ENCODE measurements around the gene WNT2B.
"Not testable (repeated sequence)": the region's sequence is repeated elsewhere in the genome, so short reads cannot be mapped to it uniquely, and the experiment has no call there.

Gene WNT2B

DNA sequence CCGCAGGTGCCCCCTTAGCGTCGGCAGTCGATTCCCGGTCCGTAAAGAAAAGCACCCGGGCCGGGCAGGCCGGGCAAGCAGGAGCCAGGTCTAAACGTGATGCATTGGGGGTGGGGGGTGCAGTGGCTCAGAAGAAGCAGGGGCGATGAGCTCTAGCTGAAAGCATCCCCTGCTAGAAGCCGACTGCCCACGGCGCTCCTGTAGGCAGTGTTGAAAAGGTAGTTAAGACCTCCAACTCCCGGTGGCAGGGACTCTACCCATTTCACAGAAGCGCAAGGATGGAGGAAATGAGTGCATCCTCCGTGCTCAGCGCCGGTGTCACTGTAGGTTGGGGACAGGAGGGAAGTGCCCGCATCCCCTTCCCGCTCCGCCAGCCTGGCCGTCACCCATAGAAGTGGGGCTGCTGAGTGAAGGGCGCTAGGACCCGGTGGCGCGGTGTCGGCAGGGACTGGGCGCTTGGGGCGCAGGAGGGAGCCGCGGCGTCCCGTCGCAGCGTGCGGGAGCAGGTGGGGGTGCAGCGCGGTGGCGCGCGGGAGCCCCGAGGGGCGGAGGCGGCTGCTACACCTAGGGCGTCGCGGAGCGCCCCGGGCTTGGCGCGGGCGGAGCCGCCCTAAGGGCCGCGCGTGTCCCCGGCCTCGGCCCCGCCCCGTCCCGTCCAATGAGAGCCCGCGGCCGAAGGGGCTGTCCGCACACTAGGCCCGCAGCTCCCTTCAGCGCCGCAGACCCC is at the start of gene WNT2B:
Gene WNT2B, plus strand, starts transcription at position 688 of the 727 bp plus-strand sequence. CDS start 298 bp downstream, outside the sequence.
- no peak for DNase-seq

DNA sequence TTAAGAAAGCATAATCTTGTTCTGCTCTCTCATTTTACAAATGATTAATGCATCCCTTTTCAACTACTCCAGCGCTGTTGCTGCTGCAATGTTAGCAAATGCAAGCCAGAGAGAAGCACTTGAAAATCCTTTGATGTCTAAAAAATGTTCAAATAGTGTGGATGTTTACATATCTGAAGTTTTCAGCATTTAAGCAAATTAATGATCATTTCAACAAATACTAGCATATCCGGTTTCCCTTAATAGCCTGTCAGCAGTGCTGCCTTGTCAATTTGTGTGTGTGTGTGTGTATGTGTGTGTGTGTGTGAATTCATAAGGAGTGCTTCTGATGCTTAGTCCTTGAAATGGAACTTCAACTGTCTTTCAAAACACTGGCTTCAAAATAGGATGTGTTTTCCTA is 48.1 kb upstream of the WNT2B start:
- DNase-seq: no peak

DNA sequence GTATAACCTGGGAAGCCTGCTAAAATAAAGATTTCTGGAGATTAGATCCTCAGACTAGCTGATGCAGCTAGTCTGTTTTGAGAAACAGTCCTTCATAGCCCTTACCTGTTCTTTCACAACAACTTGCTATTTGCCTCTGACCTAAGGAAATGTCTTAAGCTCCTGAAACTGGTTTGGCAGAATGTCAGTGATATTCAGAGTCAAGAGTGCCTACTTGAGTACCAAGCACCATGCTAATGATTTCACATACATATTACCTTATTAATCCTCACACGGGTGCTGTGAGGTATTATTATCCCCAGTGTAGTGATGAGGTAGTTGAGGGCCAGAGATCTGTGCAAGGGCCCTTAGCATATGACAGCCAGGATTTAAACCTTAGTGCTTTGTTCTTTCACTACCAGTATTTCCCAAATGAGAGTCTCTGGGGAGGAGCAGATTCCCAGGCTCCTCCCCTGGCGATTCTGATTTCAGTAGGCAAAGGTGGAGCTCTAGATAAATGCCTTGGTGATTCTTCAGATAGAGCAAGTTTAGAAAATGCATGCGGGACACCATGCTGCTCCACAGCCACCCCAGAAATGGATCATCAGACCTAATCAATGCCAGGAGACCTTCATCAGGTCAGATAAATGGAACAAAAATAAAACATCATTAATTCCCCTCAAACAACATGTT is 47.4 kb upstream of the WNT2B start:
- DNase-seq: peak; percentile 89

DNA sequence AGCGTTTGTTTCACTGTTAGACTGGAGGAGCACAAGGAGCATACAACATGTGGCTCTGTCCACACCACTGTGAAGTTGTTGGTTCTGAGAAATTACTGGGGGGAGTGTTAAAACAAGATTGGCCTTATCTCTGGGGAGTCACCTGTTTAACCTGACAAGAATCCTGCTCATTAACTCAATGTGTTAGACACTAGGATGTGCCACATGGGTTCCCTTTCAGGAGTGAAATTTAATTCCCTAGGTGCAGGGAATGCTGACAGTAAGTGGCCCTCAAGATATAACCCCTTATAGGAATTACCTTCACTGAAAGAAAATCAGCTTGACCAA is 45.8 kb upstream of the WNT2B start:
- no peak for DNase-seq

DNA sequence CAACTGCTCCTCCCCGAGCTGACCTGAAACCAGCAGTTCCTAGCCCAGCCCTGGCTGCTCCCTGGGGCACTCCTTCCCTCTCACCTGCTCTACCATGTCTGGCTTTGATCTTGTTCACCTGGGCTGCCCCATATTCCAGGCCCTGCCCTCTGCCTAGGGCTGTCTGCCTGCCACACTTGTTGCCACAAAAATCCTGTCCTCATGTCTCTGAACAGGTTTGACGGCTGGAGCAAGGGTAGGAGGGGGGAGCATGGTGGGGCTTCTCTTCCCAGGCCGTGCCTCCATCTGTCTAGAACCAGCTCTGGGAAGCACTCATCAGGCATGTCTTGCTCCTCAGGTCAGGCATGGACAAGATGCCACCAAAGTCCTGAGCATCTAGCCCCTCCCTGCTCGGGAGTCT is 44.3 kb upstream of the WNT2B start:
- no peak for DNase-seq

DNA sequence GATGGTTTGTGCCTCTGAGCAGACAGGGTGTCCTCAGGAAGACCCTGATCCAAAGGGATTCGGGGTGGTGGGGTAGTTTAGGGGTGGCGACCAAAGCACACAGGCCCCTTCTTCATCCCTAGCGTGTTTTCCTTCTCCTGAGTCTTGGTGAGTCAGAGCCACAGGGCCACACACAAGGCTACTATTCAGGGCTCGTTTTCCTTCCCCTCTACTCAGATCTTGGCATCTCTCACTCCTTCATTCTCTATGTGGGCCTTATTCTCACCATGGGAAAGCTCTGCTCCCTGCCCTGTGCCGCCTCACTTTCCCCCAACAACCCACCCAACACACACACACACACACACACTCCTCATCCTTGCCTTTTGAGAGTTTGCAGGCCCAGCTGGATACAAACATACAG is 43.6 kb upstream of the WNT2B start:
- DNase-seq: no peak

DNA sequence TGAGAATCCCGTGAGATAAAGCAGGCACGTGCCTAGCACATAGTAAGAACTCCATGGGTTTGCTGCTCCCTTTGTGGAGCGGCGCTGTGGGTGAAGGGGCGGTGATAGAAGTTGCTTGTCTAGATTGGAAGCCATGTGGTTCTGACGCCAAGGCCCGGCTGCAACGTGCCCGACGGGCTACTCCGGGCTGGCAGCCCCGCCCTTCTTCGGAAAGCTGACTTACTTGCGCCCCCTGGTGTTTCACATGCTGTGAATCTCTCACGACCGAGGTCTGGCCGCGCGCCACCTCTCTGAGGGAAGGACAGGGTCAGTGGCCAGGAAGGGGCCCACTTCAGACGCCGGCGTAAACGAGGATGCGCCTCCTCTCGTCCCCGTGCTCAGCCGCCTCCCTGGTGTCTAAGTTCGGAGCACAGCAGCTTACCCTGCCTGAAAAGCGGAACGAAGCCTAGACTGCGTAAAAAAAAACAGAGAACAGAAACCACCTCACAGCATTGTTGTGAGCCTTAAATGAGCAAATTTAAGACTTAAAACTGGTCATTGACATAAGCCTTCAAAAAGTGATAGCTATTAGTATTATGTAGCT is 42.6 kb upstream of the WNT2B start:
- peak; percentile 33 for DNase-seq

DNA sequence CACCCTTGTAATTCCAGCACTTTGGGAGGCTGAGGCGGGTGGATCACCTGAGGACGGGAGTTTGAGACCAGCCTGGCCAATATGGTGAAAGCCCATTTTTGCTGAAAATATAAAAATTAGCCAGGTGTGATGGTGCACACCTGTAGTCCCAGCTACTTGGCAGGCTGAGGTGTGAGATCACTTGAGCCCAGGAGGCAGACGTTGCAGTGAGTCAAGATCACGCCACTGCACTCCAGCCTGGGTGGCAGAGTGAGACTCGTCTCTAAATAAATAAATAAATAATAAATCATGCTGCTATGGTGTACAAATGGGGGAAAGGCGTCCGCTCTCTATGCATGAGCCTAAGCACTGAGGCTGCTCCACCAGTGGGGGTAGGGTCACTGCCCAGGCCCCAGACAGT is 38.4 kb upstream of the WNT2B start:
- not testable (repeated sequence) for DNase-seq

DNA sequence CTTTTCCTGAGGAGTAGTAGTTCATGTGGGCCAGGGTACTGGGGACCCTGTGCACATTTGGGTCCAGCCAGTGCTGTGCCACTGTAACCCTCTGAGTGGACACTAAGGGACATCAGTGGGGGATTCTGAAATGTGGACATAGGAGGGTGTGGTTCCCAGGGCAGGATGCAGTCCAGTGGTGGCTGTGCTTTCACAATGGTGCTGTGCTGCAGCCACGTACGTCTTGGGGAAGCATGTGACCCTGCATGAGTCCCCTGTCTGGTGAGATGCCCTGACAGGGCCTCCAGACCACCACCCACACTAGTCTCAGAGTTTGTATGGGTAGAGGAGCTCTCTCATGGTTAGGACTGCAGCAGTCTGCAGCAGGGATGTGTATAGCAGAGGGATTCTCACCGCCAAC is 37.8 kb upstream of the WNT2B start:
- no peak for DNase-seq

DNA sequence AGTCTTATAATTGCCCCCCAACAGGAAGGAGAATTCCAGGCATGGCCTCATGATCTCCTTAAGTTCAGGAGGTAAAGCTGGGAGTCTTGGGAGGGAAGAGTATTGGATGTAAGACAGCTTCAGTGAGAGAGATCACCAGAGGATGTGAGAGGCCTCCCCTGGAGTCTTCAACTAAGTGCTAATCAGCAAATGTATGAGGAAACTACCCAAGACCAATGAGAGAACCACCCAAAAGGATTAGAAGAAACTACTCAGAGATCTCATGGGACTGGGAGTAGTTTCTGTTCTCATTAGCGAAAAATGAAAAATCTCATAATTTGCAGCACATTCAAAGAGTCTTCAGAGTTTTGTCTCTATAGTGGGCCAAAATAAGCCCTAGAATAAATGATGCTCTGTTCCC is 36.6 kb upstream of the WNT2B start:
- no peak for DNase-seq

DNA sequence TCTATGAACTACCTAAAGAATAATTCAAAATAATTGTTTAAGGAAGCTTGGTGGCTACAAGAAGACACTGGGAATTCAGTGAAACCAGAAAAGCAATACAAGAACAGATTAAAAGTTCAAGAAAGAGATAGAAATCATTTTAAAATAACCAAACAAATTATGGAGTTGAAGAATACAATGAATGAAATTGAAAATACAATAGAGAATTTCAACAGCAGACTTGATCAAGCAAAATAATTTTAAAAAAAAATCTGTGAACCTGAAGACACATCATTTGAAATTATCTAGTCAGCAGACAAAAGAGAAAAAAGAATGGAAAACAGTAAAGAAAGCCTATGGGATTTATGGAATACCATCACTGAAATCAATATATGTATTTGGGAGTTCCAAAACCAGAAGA is 31.2 kb upstream of the WNT2B start:
- no peak for DNase-seq

DNA sequence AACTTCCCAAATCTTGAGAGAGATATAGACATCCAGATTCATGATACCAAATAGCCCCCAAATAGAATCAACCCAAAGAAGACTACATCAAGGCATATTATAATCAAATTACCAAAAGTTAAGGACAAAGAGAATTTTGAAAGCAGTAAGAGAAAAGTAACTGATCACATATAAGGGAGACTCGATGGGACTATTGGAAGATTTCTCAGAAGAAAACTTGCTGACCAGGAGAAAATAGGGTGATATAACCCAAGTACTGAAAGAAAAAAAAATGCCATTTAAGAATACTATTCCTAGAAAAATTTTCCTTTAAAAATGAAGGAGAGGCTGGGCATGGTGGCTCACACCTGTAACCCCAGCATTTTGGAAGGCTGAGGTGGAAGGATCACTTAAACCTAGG is 30.5 kb upstream of the WNT2B start:
- no peak for DNase-seq

DNA sequence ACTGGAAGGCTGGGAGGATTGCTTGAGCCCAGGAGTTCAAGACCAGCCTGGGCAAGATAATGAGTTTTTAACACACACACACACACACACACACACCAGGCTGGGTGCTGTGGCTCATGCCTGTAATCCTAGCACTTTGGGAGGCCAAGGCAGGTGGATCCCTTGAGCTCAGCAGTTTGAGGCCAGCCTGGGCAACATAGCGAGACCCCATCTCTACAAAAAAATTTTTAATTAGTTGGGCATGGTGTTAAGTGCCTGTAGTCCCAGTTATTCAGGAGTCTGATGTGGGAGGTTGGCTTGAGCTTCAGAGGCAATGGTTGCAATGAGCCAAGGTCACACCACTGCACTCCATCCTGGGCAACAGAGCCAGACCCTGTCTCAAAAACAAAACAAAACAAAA is 22.7 kb upstream of the WNT2B start:
- not testable (repeated sequence) for DNase-seq

DNA sequence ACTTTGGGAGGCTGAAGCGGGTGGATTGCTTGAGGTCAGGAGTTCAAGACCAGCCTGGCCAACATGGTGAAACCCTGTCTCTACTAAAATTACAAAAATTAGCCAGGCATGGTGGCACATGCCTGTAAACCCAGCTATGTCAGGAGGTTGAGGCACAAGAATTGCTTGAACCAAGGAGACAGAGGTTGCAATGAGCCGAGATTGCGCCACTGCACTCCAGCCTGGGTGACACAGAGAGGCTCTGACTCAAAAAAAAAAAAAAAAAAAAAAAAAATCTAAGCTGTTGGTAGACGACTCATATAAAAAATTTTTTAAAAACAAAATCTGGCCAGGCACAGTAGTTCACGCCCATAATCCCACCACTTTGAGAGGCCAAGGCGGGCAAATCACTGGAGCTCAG is 21.1 kb upstream of the WNT2B start:
- not testable (repeated sequence) for DNase-seq

DNA sequence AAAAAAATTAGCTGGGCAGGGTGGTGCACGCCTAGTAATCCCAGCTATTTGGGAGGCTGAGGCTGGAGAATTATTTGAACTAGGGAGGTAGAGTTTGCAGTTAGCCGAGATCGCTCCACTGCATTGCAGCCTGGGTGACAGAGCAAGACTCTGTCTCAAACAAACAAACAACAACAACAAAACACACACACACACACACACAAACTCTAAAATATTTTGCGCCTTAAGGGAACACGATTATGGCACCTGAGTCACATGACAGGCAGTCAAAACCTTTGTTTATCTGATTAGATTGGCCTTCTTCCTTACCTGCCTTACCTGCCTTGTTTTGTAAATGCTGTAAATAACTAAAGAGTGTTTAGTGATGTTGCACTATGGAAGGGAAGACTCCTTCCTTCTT is 20.6 kb upstream of the WNT2B start:
- no peak for DNase-seq

DNA sequence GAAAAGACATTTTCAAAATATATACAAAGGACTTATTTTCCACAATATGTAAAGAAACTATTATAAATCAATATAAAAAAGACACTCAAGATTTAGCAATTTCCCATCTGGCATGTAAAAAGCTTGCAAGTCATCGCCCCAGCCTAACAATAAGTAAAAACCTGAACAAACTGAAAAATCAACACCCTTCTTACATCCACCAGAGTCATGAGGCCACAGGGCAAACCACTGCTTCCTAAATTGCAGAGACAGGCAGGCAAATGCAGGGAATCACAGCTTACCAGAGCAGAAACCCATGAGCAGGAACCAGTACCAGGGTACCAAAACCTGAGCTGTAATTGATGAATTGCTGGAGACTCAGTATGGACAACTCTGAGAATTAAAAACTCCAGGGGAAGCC is 16.7 kb upstream of the WNT2B start:
- DNase-seq: no peak

DNA sequence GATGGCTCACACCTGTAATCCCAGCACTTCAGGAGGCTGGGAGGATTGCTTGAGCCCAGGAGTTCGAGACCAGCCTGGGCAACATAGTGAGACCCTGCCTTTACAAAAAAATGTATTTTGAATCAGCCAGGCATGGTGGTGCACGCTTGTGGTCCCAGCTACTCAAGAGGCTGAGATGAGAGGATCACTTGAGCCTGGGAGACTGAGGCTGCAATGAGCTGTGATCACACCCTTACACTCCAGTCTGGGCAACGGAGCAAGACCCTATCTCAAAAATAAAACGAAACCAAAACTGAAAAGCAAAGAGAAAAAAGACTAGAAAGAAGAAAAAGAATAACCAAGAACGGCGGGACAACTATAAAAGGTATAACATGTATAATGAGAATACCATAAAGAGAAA is 15.4 kb upstream of the WNT2B start:
- DNase-seq: no peak

DNA sequence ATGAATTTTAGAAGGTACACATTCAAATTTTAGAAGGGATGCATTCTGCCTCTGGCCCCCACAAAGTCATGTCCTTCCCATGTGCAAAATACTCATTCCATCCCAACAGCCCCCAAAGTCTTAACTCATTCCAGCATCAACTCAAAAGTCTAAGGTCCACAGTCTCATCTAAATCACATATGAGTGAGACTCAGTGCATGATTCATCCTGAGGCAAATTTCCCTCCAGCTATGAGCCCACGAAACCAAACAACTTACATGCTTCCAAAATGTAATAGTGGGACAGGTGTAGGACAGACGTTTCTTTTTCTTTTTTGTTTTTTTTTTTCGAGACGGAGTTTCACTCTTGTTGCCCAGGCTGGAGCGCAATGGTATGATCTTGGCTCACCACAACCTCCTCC is 12.5 kb upstream of the WNT2B start:
- no peak for DNase-seq

DNA sequence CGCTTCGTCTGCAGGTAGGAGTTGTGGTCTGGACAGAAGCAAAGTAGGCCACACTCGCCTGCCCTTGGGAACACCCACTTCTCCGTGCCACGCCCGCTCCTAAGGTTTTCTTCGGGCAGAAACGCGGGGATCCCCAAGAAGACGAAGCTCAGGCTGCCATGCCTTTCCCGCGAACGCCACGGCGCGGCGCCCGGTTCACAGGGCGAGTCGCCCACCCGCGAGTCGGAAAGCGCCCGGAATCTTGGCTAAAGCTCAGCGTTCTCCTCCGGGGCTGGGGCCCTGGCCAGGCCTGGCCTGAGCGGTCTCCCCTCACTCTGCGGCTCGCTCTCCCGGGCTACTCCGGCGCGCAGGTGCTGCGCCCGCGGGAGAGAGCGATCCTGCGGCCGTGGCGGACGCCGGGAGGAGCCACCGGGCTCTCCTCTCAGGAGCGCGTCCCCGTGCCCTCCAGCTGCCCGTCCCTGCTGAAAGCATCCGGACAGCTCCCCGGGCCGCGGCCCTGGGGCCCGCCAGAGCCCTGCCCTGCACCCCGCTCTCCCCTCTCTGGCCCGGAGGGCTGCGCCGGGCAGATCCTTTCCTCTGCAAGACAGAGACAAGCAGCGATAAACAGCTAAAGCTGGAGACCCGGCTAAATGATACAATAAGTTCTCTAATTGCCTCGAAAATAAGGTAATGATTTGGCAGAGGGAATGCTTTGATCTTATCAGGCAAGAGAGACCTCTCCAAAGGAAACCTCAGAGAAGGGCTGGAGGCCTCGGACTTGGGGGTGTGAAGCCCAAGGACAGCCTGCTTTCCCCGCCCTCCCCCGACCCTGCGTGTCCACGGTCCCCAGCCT is 6.7 kb upstream of the WNT2B start:
- no peak for DNase-seq

DNA sequence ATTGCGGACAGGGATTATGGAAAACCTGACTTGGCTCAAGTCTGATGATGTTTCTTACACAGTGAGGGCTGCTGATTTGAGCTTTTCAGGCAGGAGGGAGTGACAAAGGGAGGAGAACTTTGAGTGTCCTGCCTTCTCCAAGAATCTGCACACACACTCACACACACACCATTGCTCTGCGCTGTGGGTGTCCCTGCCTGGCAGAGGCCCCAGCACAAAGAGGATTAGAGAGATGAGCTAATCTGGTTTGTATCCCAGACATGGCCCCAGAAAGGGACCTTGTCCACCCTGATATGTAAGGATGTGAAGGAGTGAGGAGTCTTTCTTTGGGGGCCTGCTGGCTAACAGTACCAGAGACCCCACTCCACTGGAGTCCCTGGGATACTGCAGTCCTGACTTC is 5.9 kb upstream of the WNT2B start:
- no peak for DNase-seq

DNA sequence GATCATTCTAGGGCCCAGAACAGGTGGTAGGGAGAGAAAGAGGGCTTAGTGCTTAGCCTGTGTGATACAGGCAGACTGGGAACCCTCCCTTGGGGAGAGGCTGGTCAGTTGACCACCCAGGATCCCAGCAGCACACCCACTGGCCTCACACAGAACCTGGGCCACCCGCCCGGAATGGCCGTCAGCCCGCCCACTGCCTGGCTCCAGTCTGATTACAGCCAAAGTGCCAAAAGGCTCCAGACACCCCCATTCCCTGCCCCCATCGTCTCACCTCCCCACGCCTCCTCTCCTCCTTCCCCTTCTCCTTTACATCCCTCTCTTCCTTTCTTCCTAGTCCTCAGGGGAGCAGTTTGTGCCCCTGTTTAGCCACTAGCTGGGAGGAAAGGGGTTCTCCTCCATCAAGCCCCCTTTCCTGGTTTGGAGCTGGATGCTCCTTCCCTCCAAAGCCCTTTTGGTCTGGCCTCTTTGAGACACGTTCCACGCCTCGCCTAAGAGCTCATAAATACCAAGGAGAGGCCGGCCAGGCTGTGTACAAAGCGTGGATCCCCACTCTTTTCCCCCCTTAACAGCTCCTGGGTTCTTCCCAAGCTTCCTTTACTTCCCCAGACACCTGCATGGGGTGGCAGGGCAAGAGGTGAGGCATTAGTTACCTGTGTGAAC is 4.6 kb upstream of the WNT2B start:
- DNase-seq: no peak

DNA sequence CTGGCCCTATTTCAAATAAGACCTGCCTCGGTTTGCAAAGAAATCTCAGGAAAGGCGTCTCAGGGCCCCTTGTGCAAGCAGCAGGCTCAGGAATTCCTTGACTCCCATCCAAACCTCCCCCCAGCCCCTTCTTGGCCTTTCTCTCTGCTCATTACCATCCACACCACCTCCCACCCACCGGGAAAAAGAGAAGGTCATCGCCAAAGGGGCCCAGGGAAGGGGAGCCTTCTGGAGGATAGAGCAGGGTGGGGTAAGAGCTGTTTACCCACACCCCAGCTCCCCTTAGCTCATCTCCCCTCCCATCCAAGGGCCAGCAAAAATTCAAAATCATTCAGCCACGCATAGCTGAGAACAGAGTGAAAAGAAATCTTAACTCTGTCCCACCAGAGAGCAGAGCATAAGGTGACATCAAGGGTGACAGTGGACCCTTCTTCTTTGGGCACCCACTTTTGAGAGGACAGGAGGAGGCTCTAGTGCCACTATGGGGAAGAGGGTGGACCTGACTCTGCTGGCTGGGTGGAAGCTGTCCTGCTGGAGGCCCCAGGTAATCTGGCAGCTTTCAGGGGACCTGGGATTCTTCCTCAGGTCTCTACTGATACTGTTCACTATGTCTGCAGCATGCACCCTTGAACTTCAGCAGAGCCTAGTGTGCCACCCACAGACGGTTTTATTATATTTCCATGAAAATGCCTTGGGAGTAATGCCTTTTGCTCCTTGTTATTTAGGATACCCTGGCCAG is 3.9 kb upstream of the WNT2B start:
- no peak for DNase-seq

DNA sequence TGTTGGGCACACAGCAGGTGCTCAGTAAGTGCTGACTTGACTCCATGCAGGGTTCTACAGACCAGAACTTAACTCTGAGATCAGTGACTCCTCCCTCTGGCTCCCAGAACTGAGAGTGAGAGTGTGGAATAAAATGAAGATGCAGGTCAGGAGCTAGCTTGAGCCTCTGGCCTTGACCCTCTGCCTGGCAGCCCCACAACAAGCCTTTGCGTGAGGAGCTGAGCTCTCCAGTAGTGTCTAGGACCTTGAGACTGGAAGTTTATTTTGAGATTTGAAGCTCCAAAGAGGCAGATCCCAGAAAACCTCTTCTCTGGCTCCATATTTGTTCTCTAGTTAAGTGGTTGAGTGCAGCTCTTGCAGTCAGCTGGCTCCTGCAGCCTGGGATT is 3.4 kb upstream of the WNT2B start:
- no peak for DNase-seq
